Activated B cell treated with CpG ODN at 0.5 μM for 24 hours (primary cell): ENCODE measurements around the gene MYO15A. TPM values are rescaled to one million over a fixed set of nuclear protein-coding genes. Genes with fewer than 3 reads are reported as not detected.

Experiments used
- ATAC-seq: fragments of 200-7000 bp; cut with Tn5 transposase; one replicate; pipeline ENCODE4 v1.10.0; 2021; ENCODE audit warnings: low read depth, mild to moderate bottlenecking, moderate library complexity
- CTCF ChIA-PET: fragments of 350-600 bp; sonication (Branson Sonifier 250); formaldehyde crosslinking; loops from one replicate; lab custom pipeline; 2021; ENCODE audit warnings: antibody characterized with exemption; lab: Charles Lee
- POLR2A ChIA-PET: fragments of 350-600 bp; sonication (Branson Sonifier 250); formaldehyde crosslinking; loops from one replicate; lab custom pipeline; 2021; ENCODE audit warnings: antibody characterized with exemption; lab: Charles Lee
- DNase-seq: peaks from one replicate; pipeline ENCODE4 v3.0.0; 2022
- H3K27ac Mint-ChIP-seq: one replicate; pipeline ENCODE4 v1.8.0; 2020; ENCODE audit warnings: mixed read lengths
- H3K27me3 Mint-ChIP-seq: one replicate; pipeline ENCODE4 v1.8.0; 2021; ENCODE audit warnings: mixed read lengths
- H3K36me3 Mint-ChIP-seq: one replicate; pipeline ENCODE4 v1.8.0; 2021; ENCODE audit warnings: low read depth, mixed read lengths
- H3K4me1 Mint-ChIP-seq: one replicate; pipeline ENCODE4 v1.8.0; 2021; ENCODE audit warnings: mixed read lengths
- H3K4me3 Mint-ChIP-seq: one replicate; pipeline ENCODE4 v1.8.0; 2020; ENCODE audit warnings: mild to moderate bottlenecking, mixed read lengths
- H3K9me3 Mint-ChIP-seq: one replicate; pipeline ENCODE4 v1.8.0; 2020; ENCODE audit warnings: mixed read lengths
- CTCF ChIP-seq: fragments of 200-600 bp; IDR thresholded peaks from one replicate; pipeline ENCODE4 v1.8.0; 2022; ENCODE audit warnings: antibody characterized with exemption, mild to moderate bottlenecking
- intact Hi-C: fragments of 100-400 bp; cut with micrococcal nuclease; formaldehyde crosslinking; loops from one replicate; pipeline ENCODE4 v1.15.1; 2024
- total RNA-seq: library from RNA; stranded (reverse); gene quantifications from 2 replicates; pipeline ENCODE4 v1.2.3, GENCODE V29; 2022

MYO15A gene
- total RNA-seq, 1 donor from 2014 or later: 1.3 TPM

DNA sequence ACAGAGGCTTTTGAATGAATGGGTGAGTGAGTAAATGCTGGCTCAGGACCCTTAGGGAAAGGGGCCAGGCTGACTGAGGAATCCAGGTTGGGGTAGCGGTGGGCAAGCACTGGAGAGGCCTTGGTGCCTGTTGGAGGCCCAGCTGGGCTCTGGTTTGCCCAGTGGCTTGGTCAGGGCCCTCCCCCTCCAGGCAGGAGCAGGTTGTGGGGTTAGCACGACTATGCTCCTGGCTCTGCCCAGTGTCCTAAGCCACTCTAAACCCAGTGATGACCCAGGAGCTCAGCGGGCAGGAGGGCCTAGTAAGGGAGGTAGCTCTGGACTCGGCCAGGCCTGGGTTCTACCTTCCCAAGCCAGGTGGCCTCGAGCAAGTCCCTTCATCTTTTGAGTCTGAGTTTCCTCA is 7.5 kb downstream of the MYO15A start:
- TF ChIP-seq CTCF: no peak
- Mint-ChIP-seq H3K27me3 (no peaks in the 10 kb centered on the region), H3K27ac (no peak overlapping the region), H3K9me3 (peaks cover 3% of the 10 kb centered on the region), H3K36me3 (no peaks in the 10 kb centered on the region), H3K4me1 (no peaks in the 10 kb centered on the region), H3K4me3 (no peak overlapping the region)
- intact Hi-C loops: no loop called here
- ATAC-seq (no peak), DNase-seq (no peak)
- CTCF ChIA-PET: no interaction called here
- POLR2A ChIA-PET: no interaction called here

DNA sequence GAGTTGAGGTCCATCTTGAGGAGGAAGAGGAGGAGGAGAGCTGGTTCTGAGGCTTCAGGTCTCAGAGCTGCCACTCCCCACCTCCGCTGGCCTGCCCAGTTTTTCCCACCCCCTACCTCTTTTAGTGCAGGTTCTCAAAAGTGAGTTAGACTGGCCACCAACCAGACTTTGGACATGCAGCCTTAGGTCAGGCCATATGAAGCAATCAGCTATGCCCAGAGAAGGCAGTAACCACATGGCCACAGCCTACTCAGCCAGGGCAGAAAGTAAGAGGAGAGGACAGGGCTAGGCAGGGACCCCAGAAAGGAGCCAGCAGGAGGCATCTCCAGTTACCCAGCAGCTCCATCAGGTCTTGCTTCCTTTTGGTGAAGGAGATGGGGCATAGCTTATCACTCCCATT is 9.0 kb downstream of the MYO15A start:
- CTCF ChIA-PET: no interaction called here
- DNase-seq: no peak
- ATAC-seq: no peak
- Mint-ChIP-seq H3K27ac (no peak overlapping the region), H3K36me3 (no peaks in the 10 kb centered on the region), H3K4me3 (no peak overlapping the region), H3K9me3 (peaks cover 3% of the 10 kb centered on the region), H3K27me3 (no peaks in the 10 kb centered on the region), H3K4me1 (no peaks in the 10 kb centered on the region)
- no peak for TF ChIP-seq CTCF
- intact Hi-C loops: no loop called here
- POLR2A ChIA-PET: no interaction called here

DNA sequence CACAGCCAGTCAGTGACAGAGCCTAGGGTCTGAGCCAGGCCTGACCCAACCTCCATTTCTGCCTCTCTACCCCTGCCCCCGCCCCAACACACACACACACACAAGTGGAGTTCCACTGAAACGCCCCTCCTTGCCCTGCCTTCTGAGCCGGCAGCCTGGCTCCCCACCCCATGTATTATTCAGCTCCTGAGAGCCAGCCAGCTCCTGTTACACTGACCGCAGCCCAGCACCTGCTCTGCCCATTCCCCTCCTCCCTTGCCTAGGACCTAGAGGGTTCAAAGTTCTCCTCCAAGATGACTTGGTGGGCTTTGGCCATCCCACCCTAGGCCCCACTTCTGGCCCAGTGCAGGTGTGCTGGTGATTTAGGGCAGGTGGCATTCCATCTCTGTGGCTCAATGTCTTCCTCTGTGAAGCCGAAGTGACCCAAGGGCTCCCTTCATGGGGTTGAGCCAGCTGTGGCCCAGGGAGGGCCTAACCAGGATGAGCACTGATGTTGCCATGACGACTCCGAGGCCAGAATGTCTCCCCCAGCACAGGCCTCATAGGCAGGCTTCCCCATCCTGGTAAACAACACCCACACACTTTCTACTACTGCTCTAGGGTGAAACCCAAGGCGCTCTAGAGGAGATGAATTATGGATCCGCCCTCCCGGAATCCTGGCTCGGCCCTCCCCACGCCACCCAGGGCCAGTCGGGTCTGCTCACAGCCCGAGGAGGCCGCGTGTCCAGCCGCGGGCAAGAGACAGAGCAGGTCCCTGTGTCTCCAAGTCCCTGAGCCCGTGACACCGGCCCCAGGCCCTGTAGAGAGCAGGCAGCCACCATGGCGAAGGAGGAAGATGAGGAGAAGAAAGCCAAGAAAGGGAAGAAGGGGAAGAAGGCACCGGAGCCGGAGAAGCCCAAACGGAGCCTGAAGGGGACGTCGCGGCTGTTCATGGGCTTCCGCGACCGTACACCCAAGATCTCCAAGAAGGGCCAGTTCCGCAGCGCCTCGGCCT is 9.7 kb downstream of the MYO15A start:
- TF ChIP-seq CTCF: no peak
- no peak for ATAC-seq
- Mint-ChIP-seq H3K36me3 (no peaks in the 10 kb centered on the region), H3K27me3 (no peaks in the 10 kb centered on the region), H3K4me1 (no peaks in the 10 kb centered on the region), H3K27ac (no peak overlapping the region), H3K9me3 (peaks cover 3% of the 10 kb centered on the region), H3K4me3 (no peak overlapping the region)
- POLR2A ChIA-PET: no interaction called here
- no peak for DNase-seq
- intact Hi-C loops: no loop called here
- CTCF ChIA-PET: no interaction called here

GRCh38 chr17:18119166-18119745 is 10.7 kb downstream of the MYO15A start:
- Mint-ChIP-seq H3K36me3 (no peaks in the 10 kb centered on the region), H3K27me3 (no peaks in the 10 kb centered on the region), H3K27ac (no peak overlapping the region), H3K9me3 (peaks cover 3% of the 10 kb centered on the region), H3K4me1 (no peaks in the 10 kb centered on the region), H3K4me3 (no peak overlapping the region)
- POLR2A ChIA-PET: no interaction called here
- intact Hi-C loops: no loop called here
- CTCF ChIA-PET: no interaction called here
- ATAC-seq (no peak), DNase-seq (no peak)
- no peak for TF ChIP-seq CTCF

GRCh38 chr17:18119938-18120337 is 11.4 kb downstream of the MYO15A start:
- ChIA-PET POLR2A (no interaction called here), CTCF (no interaction called here)
- no peak overlapping the region for H3K4me3 Mint-ChIP-seq
- DNase-seq (no peak), ATAC-seq (no peak)
- TF ChIP-seq CTCF: no peak
- H3K36me3 Mint-ChIP-seq: no peaks in the 10 kb centered on the region
- no peaks in the 10 kb centered on the region for H3K4me1 Mint-ChIP-seq
- intact Hi-C loops: no loop called here
- no peaks in the 10 kb centered on the region for H3K27me3 Mint-ChIP-seq
- H3K27ac Mint-ChIP-seq: no peak overlapping the region
- H3K9me3 Mint-ChIP-seq: peaks cover 3% of the 10 kb centered on the region
